Breast epithelium (tissue), 3 donors: ENCODE measurements around the gene SFXN5.

Source experiments
- POLR2A ChIP-seq: fragments of 450-650 bp; IDR thresholded peaks from one replicate; pipeline ENCODE4 v1.6.1; 2016; ENCODE audit warnings: antibody characterized with exemption, mild to moderate bottlenecking, moderate library complexity
- POLR2AphosphoS5 ChIP-seq, 3 donors: sonication (generic); formaldehyde crosslinking; IDR thresholded peaks; one replicate each; pipeline ENCODE4 v1.6.1; 2017; ENCODE audit warnings: antibody characterized with exemption in 3 of 3
- TF ChIP-seq, protein P1 (sequence below), 3 donors: fragments of 450-650 bp; IDR thresholded peaks; one replicate each; pipeline ENCODE4 v1.5.1; 2016 to 2017; ENCODE audit warnings: antibody characterized with exemption in 3 of 3, mild to moderate bottlenecking in 3 of 3, moderate library complexity in 3 of 3

DNA sequence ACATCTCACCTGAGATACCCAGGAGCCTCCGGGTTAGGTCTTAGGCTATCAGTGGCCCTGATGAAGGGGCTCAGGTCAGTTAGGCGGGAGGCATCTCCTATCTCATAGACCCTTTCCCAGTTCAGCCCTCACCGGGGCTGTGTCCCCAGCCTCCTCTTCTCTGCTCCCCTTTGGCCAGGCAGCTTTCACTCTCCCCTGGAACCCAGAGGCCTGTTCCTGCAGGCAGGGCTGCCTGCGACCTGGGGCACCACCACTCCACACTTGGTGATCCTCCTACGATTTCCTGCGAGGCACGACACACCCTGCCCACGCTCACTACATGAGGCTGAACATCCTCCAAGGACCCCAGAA lies 51.2 kb downstream of the SFXN5 start:
- TF ChIP-seq, protein P1, sequence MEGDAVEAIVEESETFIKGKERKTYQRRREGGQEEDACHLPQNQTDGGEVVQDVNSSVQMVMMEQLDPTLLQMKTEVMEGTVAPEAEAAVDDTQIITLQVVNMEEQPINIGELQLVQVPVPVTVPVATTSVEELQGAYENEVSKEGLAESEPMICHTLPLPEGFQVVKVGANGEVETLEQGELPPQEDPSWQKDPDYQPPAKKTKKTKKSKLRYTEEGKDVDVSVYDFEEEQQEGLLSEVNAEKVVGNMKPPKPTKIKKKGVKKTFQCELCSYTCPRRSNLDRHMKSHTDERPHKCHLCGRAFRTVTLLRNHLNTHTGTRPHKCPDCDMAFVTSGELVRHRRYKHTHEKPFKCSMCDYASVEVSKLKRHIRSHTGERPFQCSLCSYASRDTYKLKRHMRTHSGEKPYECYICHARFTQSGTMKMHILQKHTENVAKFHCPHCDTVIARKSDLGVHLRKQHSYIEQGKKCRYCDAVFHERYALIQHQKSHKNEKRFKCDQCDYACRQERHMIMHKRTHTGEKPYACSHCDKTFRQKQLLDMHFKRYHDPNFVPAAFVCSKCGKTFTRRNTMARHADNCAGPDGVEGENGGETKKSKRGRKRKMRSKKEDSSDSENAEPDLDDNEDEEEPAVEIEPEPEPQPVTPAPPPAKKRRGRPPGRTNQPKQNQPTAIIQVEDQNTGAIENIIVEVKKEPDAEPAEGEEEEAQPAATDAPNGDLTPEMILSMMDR (IDR thresholded peaks at IDR 0.05): no peak
- TF ChIP-seq POLR2AphosphoS5 (IDR thresholded peaks at IDR 0.05) (no peak), POLR2A (no peak)
